ENCODE measurements around the gene EIF4H. TPM values are rescaled to one million over a fixed set of nuclear protein-coding genes. Genes with fewer than 3 reads are reported as not detected.
A peak's percentile ranks its signal among the peaks of the same experiment; 100 is the strongest.

EIF4H gene
- total RNA-seq, 1 experiment from 2014 or later = 370 TPM

DNA sequence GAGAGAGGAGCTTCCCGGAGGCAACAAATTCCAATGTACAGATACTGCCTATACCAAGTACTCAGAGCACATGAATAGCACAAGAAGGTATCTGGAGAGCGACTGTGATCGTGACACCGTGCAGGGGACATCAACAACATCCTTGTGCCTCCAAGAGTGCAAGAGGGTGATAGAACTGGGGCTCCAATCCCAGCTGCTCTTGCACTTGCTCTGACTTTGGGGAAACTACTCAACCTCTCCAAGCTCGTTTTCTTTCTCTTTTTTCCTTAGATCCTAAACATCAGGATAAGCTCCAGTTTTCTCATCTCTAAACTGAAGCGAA is 67.9 kb downstream of the EIF4H start:
- no peaks in the 10 kb centered on the region for H3K9me3 Mint-ChIP-seq (ENCODE audit: unreplicated experiment)
- H3K27me3 ChIP-seq (replicated peaks; ENCODE audit: control insufficient read depth, insufficient read depth, low read length) = no peaks in the 10 kb centered on the region
- H3K27ac Mint-ChIP-seq (ENCODE audit: unreplicated experiment) = no peak overlapping the region
- DNase-seq = no peak
- ChIA-PET POLR2A (interaction anchor here (0.6 kb wide), 1 partner anchor 379 kb away, joined by 5 read pairs; no protein-coding TSS in a partner anchor), CTCF (no interaction called here)
- intact Hi-C loops (cut with micrococcal nuclease; ENCODE audit: unreplicated experiment) = no loop called here
- no peak overlapping the region for H3K4me3 ChIP-seq (ENCODE audit: low read depth, low read length)
- BruUV-seq (replicated peaks) = no TSS peak
- H3K4me1 ChIP-seq = no peaks in the 10 kb centered on the region; the same call in 1 of the 2 replicates
- TF ChIP-seq, protein P1, sequence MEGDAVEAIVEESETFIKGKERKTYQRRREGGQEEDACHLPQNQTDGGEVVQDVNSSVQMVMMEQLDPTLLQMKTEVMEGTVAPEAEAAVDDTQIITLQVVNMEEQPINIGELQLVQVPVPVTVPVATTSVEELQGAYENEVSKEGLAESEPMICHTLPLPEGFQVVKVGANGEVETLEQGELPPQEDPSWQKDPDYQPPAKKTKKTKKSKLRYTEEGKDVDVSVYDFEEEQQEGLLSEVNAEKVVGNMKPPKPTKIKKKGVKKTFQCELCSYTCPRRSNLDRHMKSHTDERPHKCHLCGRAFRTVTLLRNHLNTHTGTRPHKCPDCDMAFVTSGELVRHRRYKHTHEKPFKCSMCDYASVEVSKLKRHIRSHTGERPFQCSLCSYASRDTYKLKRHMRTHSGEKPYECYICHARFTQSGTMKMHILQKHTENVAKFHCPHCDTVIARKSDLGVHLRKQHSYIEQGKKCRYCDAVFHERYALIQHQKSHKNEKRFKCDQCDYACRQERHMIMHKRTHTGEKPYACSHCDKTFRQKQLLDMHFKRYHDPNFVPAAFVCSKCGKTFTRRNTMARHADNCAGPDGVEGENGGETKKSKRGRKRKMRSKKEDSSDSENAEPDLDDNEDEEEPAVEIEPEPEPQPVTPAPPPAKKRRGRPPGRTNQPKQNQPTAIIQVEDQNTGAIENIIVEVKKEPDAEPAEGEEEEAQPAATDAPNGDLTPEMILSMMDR (IDR thresholded peaks at IDR 0.05; ENCODE audit: insufficient read depth in 1 of 2, low read depth in 1 of 2, low read length in 1 of 2, severe bottlenecking in 1 of 2, unreplicated experiment in 1 of 2) = no peak
- H3K4me1 Mint-ChIP-seq (ENCODE audit: low read depth, unreplicated experiment) = no peaks in the 10 kb centered on the region
- H3K27me3 Mint-ChIP-seq (ENCODE audit: insufficient read depth, unreplicated experiment) = no peaks in the 10 kb centered on the region
- no peaks in the 10 kb centered on the region; the same call in none of the 2 replicates for H3K36me3 ChIP-seq (ENCODE audit: control insufficient read depth, insufficient read depth, low read length)
- H3K9me3 ChIP-seq = no peaks in the 10 kb centered on the region
- H3K4me3 Mint-ChIP-seq (ENCODE audit: unreplicated experiment) = no peak overlapping the region
- H3K36me3 Mint-ChIP-seq (ENCODE audit: insufficient read depth, unreplicated experiment) = peaks cover 85% of the 10 kb centered on the region

DNA sequence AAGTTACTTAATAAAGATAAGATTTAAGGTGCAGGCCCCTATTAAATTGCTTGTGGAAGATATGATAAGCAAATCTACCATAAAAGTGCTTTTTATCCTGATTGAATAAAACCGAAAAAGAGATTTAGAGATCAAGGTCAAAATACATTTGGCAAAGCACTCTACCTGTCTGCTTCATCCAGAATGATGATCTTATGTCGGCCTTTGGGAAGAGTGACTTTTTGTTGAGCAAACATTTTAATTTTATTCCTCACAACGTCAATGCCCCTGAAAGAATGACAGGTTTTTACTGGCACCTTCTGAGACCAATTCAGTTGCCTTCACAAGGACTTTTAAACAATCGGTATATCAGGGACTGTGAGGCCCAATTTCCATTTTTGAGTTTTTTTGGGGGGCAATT is 72.3 kb downstream of the EIF4H start:
- peaks cover 7% of the 10 kb centered on the region; the same call in 1 of the 2 replicates for H3K4me1 ChIP-seq
- POLR2A ChIA-PET = no interaction called here
- no peaks in the 10 kb centered on the region for H3K27me3 ChIP-seq (replicated peaks; ENCODE audit: control insufficient read depth, insufficient read depth, low read length)
- no peak overlapping the region for H3K27ac Mint-ChIP-seq (ENCODE audit: unreplicated experiment)
- H3K4me3 ChIP-seq (ENCODE audit: low read depth, low read length) = no peak overlapping the region
- no peaks in the 10 kb centered on the region for H3K27me3 Mint-ChIP-seq (ENCODE audit: insufficient read depth, unreplicated experiment)
- no peaks in the 10 kb centered on the region for H3K9me3 Mint-ChIP-seq (ENCODE audit: unreplicated experiment)
- H3K9me3 ChIP-seq = no peaks in the 10 kb centered on the region
- intact Hi-C loops (cut with micrococcal nuclease; ENCODE audit: unreplicated experiment) = loop anchor here (2.0 kb wide), 1 partner anchor 40 kb away; no protein-coding TSS in a partner anchor
- TF ChIP-seq, protein P1 (IDR thresholded peaks at IDR 0.05; ENCODE audit: insufficient read depth in 1 of 2, low read depth in 1 of 2, low read length in 1 of 2, severe bottlenecking in 1 of 2, unreplicated experiment in 1 of 2) = no peak
- peaks cover 5% of the 10 kb centered on the region for H3K36me3 ChIP-seq (ENCODE audit: control insufficient read depth, insufficient read depth, low read length)
- peaks cover 7% of the 10 kb centered on the region for H3K4me1 Mint-ChIP-seq (ENCODE audit: low read depth, unreplicated experiment)
- CTCF ChIA-PET = interaction anchor here (0.7 kb wide), 1 partner anchor 701 kb away, joined by 4 read pairs; no protein-coding TSS in a partner anchor
- no peak for DNase-seq
- no TSS peak for BruUV-seq (replicated peaks)
- no peak overlapping the region for H3K4me3 Mint-ChIP-seq (ENCODE audit: unreplicated experiment)
- peaks cover 89% of the 10 kb centered on the region for H3K36me3 Mint-ChIP-seq (ENCODE audit: insufficient read depth, unreplicated experiment)

Small RNA genes lying within 50 kb of the gene (microRNA-seq; reads per million reads assigned to microRNA genes)
- 466 reads per million, percentile 82 among the genes with 10 or more reads in this experiment for gene MIR590

Other genes starting within 250 kb of the EIF4H start
- gene ELN, start 146.2 kb upstream of the EIF4H start, total RNA-seq (2022) = not detected in 2 replicates
- gene LIMK1, start 90.6 kb upstream of the EIF4H start, total RNA-seq (2022) = 30.6 and 31.4 TPM in 2 replicates
- gene LAT2, start 35.6 kb downstream of the EIF4H start, total RNA-seq (2022) = 1.2 and 1.3 TPM in 2 replicates
- gene RFC2, start 80.0 kb downstream of the EIF4H start, total RNA-seq (2022) = 64.9 and 75.6 TPM in 2 replicates
- gene CLIP2, start 115.1 kb downstream of the EIF4H start, total RNA-seq (2022) = 19.5 and 23.5 TPM in 2 replicates

All from Caco-2 (cell line).